GM23248 (cell line): ENCODE results near the gene CSTPP1. TPM values are rescaled to one million over a fixed set of nuclear protein-coding genes. Genes with fewer than 3 reads are reported as not detected.
"Not testable (repeated sequence)": the region's sequence is repeated elsewhere in the genome, so short reads cannot be mapped to it uniquely, and the experiment has no call there.

Experiments used
- DNase-seq: peaks from one replicate; pipeline ENCODE4 v3.0.0-alpha.2; 2015
- H2AFZ ChIP-seq: fragments of 200-600 bp; sonication (generic); 2 replicates; pipeline ENCODE4 v1.6.1; 2016; ENCODE audit warnings: antibody characterized with exemption
- H3F3A ChIP-seq: fragments of 200-600 bp; sonication (generic); 2 replicates; pipeline ENCODE4 v1.6.1; 2016; ENCODE audit warnings: mild to moderate bottlenecking, antibody characterized with exemption, mixed run types; ENCODE audit not compliant: insufficient read depth
- H3K27ac ChIP-seq: fragments of 200-600 bp; sonication (generic); 2 replicates; pipeline ENCODE4 v1.5.1; 2016; ENCODE audit warnings: mild to moderate bottlenecking
- H3K27me3 ChIP-seq: fragments of 200-600 bp; sonication (generic); replicated peaks from 2 replicates; pipeline ENCODE4 v1.6.1; 2016; ENCODE audit warnings: mild to moderate bottlenecking; ENCODE audit not compliant: insufficient read depth
- H3K36me3 ChIP-seq: fragments of 200-600 bp; sonication (generic); 2 replicates; pipeline ENCODE4 v1.6.1; 2016; ENCODE audit warnings: low read depth, mild to moderate bottlenecking
- H3K4me1 ChIP-seq: fragments of 200-600 bp; sonication (generic); 2 replicates; pipeline ENCODE4 v1.6.1; 2016; ENCODE audit warnings: mild to moderate bottlenecking; ENCODE audit not compliant: insufficient read depth
- H3K4me2 ChIP-seq: fragments of 200-600 bp; sonication (generic); one replicate; pipeline ENCODE4 v1.6.1; 2016; ENCODE audit warnings: mild to moderate bottlenecking; ENCODE audit not compliant: unreplicated experiment
- H3K4me3 ChIP-seq: fragments of 200-600 bp; sonication (generic); 2 replicates; pipeline ENCODE4 v1.5.1; 2016; ENCODE audit warnings: mild to moderate bottlenecking
- H3K79me2 ChIP-seq: fragments of 200-600 bp; sonication (generic); 2 replicates; pipeline ENCODE4 v1.6.1; 2016; ENCODE audit warnings: mild to moderate bottlenecking; ENCODE audit not compliant: insufficient read depth
- H3K9ac ChIP-seq: fragments of 200-600 bp; sonication (generic); 2 replicates; pipeline ENCODE4 v1.6.1; 2016; ENCODE audit warnings: mild to moderate bottlenecking
- H3K9me2 ChIP-seq: fragments of 200-600 bp; sonication (generic); 2 replicates; pipeline ENCODE4 v1.6.1; 2016; ENCODE audit warnings: mixed run types, mild to moderate bottlenecking, moderate library complexity; ENCODE audit not compliant: insufficient read depth
- H3K9me3 ChIP-seq: fragments of 200-600 bp; sonication (generic); one replicate; pipeline ENCODE4 v1.6.1; 2017; ENCODE audit warnings: low read depth
- H4K20me1 ChIP-seq: fragments of 200-600 bp; sonication (generic); 2 replicates; pipeline ENCODE4 v1.6.0; 2016; ENCODE audit not compliant: insufficient read depth
- EZH2 ChIP-seq: fragments of 200-600 bp; sonication (generic); IDR thresholded peaks from 2 replicates; pipeline ENCODE4 v1.6.1; 2018; ENCODE audit warnings: antibody characterized with exemption, mild to moderate bottlenecking; ENCODE audit not compliant: insufficient read depth, poor library complexity, severe bottlenecking
- EZH2phosphoT487 ChIP-seq: fragments of 200-600 bp; sonication (generic); IDR thresholded peaks from 2 replicates; pipeline ENCODE4 v1.6.1; 2018; ENCODE audit warnings: antibody characterized with exemption, moderate library complexity, mild to moderate bottlenecking, low read depth; ENCODE audit not compliant: insufficient read depth
- WGBS, 2 experiments: methylation state at CpG; one replicate each; pipeline ENCODE4 v1.1.6; 2015 to 2017; ENCODE audit warnings: low lambda C conversion rate in 2 of 2, low coverage in 1 of 2; ENCODE audit errors: missing lambda C conversion rate in 2 of 2; 5-methylcytosine and 5-hydroxymethylcytosine counted together
- in situ Hi-C: fragments of 300-500 bp; cut with MboI; formaldehyde crosslinking; loops from 2 replicates; pipeline ENCODE4 v1.15.0; 2020
- polyA plus RNA-seq: library from polyadenylated mRNA; unstranded; fragments of >200 nt; fragmentation: Nextera tagmentation; extraction: Ambion mirVana; gene quantifications from 2 replicates; pipeline ENCODE4 v1.2.1, GENCODE V29; 2016
- total RNA-seq: library from RNA; depleted of rRNA; stranded (reverse); fragments of >200 nt; shearing (Covaris generic); gene quantifications from 2 replicates; pipeline ENCODE4 v1.2.3, GENCODE V29; 2014

CSTPP1 gene
- total and polyA plus RNA-seq, 2 experiments from 2014 or later: 21.7 to 39.9 TPM

DNA sequence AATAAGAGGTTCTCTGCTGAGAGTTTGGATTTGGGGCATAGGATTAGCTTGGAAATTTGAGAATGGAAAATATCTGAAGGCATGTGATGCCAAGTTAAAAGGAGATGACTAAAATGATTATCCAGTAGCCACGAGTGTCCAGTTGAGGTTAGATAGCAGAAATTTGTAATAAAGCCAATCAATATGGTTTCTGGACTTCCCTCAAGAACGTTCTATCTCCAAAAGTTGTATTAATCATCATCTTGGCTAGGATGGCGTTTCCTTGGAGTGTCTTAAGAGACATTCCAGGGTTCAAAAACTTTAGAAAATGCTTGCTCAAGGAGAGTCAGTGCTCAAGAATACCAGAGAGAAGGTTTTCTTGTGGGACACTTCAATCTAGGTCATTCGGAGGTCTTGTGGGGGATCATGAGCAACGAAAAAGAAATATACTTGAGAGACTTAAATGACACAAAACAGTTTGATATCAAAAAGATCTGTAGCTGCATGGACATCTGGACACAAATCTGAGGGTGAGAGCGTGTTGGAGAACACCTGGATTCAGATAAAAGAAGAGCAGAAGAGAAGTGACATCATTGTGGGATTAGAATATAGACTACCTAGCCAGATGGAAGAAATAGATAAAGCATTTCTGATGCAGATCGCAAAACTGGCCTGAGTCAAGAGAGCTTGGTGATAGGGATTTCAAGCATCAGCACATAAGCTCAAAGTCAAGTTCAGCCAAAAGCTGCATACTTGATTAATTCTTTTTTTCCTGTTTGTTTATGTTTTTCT is 142.4 kb downstream of the CSTPP1 start:
- Histone ChIP-seq H3K4me1 (peaks cover 10% of the 10 kb centered on the region; the same call in 1 of the 2 replicates), H3K9me2 (no peaks in the 10 kb centered on the region), H3K36me3 (no peaks in the 10 kb centered on the region), H3K4me3 (no peak overlapping the region), H3K9me3 (no peaks in the 10 kb centered on the region), H3K27me3 (no peaks in the 10 kb centered on the region), H4K20me1 (0 out of 2 replicates have a peak, but pooled peaks cover 4% of the 10 kb centered on the region), H3K9ac (no peak overlapping the region), H2AFZ (no peak overlapping the region), H3K79me2 (no peaks in the 10 kb centered on the region), H3K4me2 (no peak overlapping the region), H3K27ac (no peak overlapping the region), H3F3A (peaks cover 26% of the 10 kb centered on the region)
- in situ Hi-C loops: no loop called here
- no peak for TF ChIP-seq EZH2phosphoT487
- TF ChIP-seq EZH2: no peak
- WGBS, 2 experiments: 71 to 74% methylated on average over 7 of the region's 7 CpGs
- DNase-seq: peak; percentile 11

- H3K9me3 ChIP-seq, H3K9me2 ChIP-seq, in situ Hi-C loops, H3K27me3 ChIP-seq, DNase-seq, H3K27ac ChIP-seq, H3K79me2 ChIP-seq, H3K4me3 ChIP-seq, H4K20me1 ChIP-seq, H3K4me2 ChIP-seq, H3K9ac ChIP-seq, H2AFZ ChIP-seq, H3K36me3 ChIP-seq: not testable (repeated sequence)
- WGBS, 2 experiments: 93% methylated on average over 1 of the region's 1 CpG
- Histone ChIP-seq H3K4me1 (peaks cover 15% of the 10 kb centered on the region), H3F3A (peaks cover 33% of the 10 kb centered on the region)
Measured at GRCh38 chr11:47080775-47081174, 144.2 kb downstream of the CSTPP1 start.

- no peaks in the 10 kb centered on the region for H3K36me3 ChIP-seq
- H3K9me3 ChIP-seq: no peaks in the 10 kb centered on the region
- peaks cover 21% of the 10 kb centered on the region for H3F3A ChIP-seq
- peaks cover 7% of the 10 kb centered on the region for H3K4me1 ChIP-seq
- no peaks in the 10 kb centered on the region for H3K79me2 ChIP-seq
- no peak overlapping the region for H3K4me2 ChIP-seq
- no peak overlapping the region for H3K4me3 ChIP-seq
- peak; percentile 71 for DNase-seq
- H4K20me1 ChIP-seq: 0 out of 2 replicates have a peak, but pooled peaks cover 4% of the 10 kb centered on the region
- H3K9me2 ChIP-seq: no peaks in the 10 kb centered on the region
- TF ChIP-seq EZH2 (no peak), EZH2phosphoT487 (no peak)
- no peaks in the 10 kb centered on the region for H3K27me3 ChIP-seq
- no peak overlapping the region for H3K27ac ChIP-seq
- no peak overlapping the region for H2AFZ ChIP-seq
- H3K9ac ChIP-seq: no peak overlapping the region
- in situ Hi-C loops: no loop called here
Measured at GRCh38 chr11:47083913-47084312, 147.4 kb downstream of the CSTPP1 start.

- peaks cover 5% of the 10 kb centered on the region for H3K4me1 ChIP-seq
- no peak overlapping the region for H3K4me2 ChIP-seq
- H3K9me2 ChIP-seq: no peaks in the 10 kb centered on the region
- H3K27me3 ChIP-seq: no peaks in the 10 kb centered on the region
- no peak overlapping the region for H2AFZ ChIP-seq
- no peak overlapping the region for H3K4me3 ChIP-seq
- peaks cover 18% of the 10 kb centered on the region for H3F3A ChIP-seq
- no peak overlapping the region for H3K9ac ChIP-seq
- DNase-seq: no peak
- TF ChIP-seq EZH2: no peak
- no peak for TF ChIP-seq EZH2phosphoT487
- H3K9me3 ChIP-seq: no peaks in the 10 kb centered on the region
- no peaks in the 10 kb centered on the region for H3K36me3 ChIP-seq
- 86 to 94% methylated on average over 3 of the region's 3 CpGs for WGBS, 2 experiments
- H3K27ac ChIP-seq: no peak overlapping the region
- in situ Hi-C loops: no loop called here
- no peaks in the 10 kb centered on the region for H3K79me2 ChIP-seq
- H4K20me1 ChIP-seq: 0 out of 2 replicates have a peak, but pooled peaks cover 4% of the 10 kb centered on the region
Measured at GRCh38 chr11:47087801-47088200, 151.2 kb downstream of the CSTPP1 start.

DNA sequence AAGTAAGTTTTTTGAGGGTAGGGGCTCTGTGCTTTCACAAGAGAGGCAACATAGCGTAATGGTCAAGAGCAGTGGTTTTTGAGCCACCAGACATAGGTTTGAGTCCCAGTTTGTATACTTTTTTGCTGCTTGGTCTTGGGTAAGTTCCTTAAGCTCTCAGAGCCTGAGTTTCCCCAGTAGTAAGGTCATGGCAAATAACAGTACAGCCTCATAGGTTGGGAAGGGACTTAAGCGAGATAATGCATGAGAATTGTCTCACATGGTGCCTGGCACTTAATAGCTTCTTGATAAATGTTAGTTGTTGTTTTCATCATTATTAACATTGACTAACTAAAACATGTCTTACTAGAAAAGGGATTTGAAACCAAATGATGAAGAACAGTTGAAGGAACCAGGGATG is 157.0 kb downstream of the CSTPP1 start:
- no peak overlapping the region for H3K27ac ChIP-seq
- no peaks in the 10 kb centered on the region for H4K20me1 ChIP-seq
- no peaks in the 10 kb centered on the region for H3K4me1 ChIP-seq
- no peaks in the 10 kb centered on the region for H3F3A ChIP-seq
- no peaks in the 10 kb centered on the region for H3K79me2 ChIP-seq
- no peaks in the 10 kb centered on the region for H3K36me3 ChIP-seq
- no peaks in the 10 kb centered on the region for H3K27me3 ChIP-seq
- WGBS, 2 experiments: 99 to 100% methylated on average over 2 of the region's 2 CpGs
- no peak overlapping the region for H3K9ac ChIP-seq
- H2AFZ ChIP-seq: no peak overlapping the region
- H3K9me3 ChIP-seq: no peaks in the 10 kb centered on the region
- no peak overlapping the region for H3K4me2 ChIP-seq
- no peak overlapping the region for H3K4me3 ChIP-seq
- DNase-seq: no peak
- TF ChIP-seq EZH2phosphoT487 (no peak), EZH2 (no peak)
- in situ Hi-C loops: no loop called here
- no peaks in the 10 kb centered on the region for H3K9me2 ChIP-seq

DNA sequence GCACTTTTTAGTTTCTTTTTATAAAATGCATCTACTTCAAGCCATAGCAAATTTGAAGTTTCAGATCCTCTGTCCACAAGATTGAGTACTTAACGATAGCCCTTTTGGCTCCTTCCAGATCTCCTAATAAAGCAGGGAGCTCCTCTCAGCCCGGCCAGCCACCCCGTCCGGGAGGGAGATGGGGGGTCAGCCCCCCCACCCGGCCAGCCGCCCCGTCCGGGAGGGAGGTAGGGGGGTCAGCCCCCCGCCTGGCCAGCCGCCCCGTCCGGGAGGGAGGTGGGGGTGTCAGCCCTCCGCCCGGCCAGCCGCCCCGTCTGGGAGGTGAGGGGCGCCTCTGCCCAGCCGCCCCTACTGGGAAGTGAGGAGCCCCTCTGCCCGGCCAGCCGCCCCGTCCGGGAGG is 160.3 kb downstream of the CSTPP1 start:
- H3F3A ChIP-seq, H3K9me2 ChIP-seq, H3K9ac ChIP-seq, DNase-seq, H3K4me1 ChIP-seq, H2AFZ ChIP-seq, in situ Hi-C loops, H3K9me3 ChIP-seq, H3K4me2 ChIP-seq, H3K4me3 ChIP-seq, H3K27me3 ChIP-seq, H4K20me1 ChIP-seq, H3K79me2 ChIP-seq, H3K36me3 ChIP-seq, H3K27ac ChIP-seq: not testable (repeated sequence)
- WGBS, 2 experiments: 60 to 79% methylated on average over 3 to 8 of the region's 22 CpGs

DNA sequence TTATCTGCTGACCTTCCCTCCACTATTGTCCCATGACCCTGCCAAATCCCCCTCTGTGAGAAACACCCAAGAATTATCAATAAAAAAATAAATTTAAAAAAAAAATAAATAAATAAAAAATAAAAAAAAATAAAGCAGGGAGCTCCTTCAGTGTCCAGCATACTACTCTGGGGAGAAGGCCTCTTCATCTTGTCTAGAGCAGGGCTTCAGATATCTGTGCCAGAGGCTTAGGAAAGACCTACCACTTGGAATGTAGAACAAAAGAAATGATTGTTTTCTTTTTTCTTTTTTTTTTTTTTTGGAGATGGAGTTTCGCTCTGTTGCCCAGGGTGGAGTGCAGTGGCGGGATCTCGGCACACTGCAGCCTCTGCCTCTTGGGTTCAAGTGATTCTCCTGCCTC is 161.7 kb downstream of the CSTPP1 start:
- H4K20me1 ChIP-seq, H3F3A ChIP-seq, H3K4me2 ChIP-seq, in situ Hi-C loops, H3K27ac ChIP-seq, H3K9me3 ChIP-seq, H2AFZ ChIP-seq, H3K79me2 ChIP-seq, H3K4me1 ChIP-seq, H3K4me3 ChIP-seq, DNase-seq, H3K36me3 ChIP-seq, H3K27me3 ChIP-seq, H3K9me2 ChIP-seq, H3K9ac ChIP-seq: not testable (repeated sequence)
- WGBS, 2 experiments: 82 to 94% methylated on average over 3 of the region's 3 CpGs
